EL (cell line): ENCODE data around the gene NF2.

Experiments used
- DNase-seq: peaks from one replicate; pipeline ENCODE4 v3.0.0-alpha.2; 2016

NF2 gene

DNA sequence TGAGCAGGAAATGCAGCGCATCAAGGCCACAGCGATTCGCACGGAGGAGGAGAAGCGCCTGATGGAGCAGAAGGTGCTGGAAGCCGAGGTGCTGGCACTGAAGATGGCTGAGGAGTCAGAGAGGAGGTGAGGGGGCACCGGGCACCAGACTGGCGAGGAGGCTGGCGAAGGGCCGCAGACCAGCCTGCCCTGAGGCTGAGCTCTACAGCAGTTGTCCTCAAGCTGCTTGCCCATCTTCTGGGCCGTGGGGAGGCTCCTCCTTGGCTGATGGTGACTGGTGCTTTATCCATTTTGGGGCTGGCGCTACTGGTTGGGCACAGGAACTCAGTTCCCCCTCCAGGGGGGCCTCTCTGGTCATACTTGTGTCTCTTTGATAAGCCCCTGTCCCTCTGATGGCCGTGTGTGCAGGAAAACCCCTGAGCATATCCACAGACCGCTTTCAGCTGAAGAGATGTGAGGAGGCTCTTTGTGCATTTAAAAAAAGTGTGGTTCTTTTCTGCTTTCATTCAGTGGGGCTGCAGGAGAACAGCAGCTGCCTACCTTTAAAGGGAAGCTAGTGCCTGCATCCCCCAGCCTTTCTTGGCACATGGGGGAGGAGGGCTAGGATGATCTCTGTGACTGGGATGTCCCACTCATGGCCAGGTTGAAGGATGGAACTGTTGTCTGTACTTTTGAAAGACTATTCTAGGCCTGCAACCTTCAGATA is 70.1 kb downstream of the NF2 start:
- no peak for DNase-seq

DNA sequence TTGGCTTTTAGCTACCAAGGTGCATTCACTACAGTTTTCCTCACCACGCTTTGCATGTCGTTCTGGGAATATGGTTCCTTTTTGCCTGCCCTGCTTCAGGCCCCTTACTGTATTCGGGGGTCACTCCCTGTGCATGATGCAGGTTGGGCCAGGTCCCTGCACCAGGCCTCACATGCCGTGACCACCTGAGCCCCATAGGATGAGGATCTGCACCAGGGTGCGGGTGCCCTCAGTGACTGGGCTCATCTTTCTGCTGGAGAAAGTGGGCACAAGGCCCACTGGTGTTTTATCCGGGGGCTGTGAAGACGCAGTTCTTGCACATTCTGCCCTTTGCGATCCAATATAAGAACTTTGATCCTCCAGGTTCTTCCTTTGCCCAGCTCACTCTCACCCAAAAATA is 70.7 kb downstream of the NF2 start:
- no peak for DNase-seq

DNA sequence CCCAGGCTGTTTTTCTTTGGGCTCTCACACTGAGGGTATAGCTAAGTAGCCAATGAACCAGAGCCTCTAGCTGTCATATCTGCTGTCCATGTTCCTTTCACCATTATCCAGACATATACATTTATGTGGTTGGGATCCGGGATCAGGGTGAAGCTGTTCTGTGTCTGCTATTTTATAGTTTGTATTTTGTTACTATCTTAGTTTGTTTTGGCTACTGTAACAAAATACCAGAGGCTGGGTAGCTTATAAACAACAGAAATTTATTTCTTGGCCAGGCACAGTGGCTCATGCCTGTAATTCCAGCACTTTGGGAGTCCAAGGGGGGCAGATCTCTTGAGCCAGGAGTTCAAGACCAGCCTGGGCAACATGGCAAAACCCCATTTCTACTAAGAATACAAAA is 75.9 kb downstream of the NF2 start:
- no peak for DNase-seq

GRCh38 chr22:29683536-29683935 is 80.1 kb downstream of the NF2 start:
- no peak for DNase-seq

DNA sequence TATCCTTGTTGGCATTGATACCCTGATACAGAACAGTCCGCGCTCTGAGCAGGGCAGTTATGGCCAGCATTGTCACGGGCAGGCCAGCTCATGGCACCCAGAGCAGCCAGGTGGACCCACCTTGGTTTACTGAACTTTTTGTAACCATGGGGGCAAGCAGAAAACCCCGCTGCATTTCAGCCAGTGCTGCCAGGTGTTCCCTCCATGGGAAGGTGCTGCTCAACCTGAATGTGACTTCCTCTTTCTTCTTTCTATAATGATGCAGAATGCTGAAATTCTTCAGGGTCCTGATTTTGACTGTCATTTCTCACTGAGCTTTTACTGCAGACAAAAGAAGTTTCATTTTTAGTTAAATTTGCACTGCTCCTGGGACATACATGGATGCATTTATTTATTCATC is 80.8 kb downstream of the NF2 start:
- DNase-seq, result no peak

- DNase-seq, result no peak
Measured at GRCh38 chr22:29689206-29689879, 85.9 kb downstream of the NF2 start.

DNA sequence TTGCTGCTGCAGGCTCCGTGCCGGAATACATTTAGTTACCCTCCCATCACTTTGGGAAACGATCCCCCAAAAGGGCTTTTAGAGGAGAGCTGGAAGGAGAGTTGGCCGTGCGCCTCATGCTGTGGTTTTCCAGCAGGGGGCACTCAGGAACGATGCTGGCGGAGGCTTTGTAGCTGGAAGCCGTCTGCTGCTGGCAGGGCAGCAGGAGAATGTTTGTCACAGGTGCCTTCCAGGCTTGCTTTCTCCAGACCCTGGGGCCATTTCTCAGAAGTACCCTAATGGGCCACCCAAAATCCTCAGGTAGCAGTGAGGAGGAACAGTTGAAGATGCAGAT is 86.4 kb downstream of the NF2 start:
- peak; percentile 36 for DNase-seq

- no peak for DNase-seq
Measured at GRCh38 chr22:29690476-29690875, 87.0 kb downstream of the NF2 start.

GRCh38 chr22:29691636-29692326 is 88.3 kb downstream of the NF2 start:
- DNase-seq, result no peak

- no peak for DNase-seq
Measured at GRCh38 chr22:29692327-29692640, 88.9 kb downstream of the NF2 start.

GRCh38 chr22:29693161-29693560 is 89.7 kb downstream of the NF2 start:
- DNase-seq, result no peak

DNA sequence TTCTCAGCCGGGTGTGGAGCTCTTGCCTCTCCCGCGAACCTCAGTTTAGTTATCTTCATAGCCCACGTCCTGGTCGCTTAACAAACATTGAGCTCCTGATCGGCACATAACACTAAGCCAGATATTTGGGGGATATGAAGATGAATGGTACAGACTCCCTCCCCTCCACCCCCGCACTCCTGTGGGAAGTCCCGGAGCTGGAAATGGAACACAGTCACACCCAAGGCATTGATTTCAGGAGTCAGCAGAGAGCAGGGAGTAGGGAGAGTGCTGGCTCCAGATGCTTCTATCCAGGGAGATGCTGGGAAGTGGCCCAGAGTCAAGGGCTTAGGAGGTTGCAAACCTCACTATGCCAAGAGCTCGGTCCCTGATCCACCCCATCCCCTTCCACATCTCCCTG is 90.2 kb downstream of the NF2 start:
- DNase-seq, result no peak

DNA sequence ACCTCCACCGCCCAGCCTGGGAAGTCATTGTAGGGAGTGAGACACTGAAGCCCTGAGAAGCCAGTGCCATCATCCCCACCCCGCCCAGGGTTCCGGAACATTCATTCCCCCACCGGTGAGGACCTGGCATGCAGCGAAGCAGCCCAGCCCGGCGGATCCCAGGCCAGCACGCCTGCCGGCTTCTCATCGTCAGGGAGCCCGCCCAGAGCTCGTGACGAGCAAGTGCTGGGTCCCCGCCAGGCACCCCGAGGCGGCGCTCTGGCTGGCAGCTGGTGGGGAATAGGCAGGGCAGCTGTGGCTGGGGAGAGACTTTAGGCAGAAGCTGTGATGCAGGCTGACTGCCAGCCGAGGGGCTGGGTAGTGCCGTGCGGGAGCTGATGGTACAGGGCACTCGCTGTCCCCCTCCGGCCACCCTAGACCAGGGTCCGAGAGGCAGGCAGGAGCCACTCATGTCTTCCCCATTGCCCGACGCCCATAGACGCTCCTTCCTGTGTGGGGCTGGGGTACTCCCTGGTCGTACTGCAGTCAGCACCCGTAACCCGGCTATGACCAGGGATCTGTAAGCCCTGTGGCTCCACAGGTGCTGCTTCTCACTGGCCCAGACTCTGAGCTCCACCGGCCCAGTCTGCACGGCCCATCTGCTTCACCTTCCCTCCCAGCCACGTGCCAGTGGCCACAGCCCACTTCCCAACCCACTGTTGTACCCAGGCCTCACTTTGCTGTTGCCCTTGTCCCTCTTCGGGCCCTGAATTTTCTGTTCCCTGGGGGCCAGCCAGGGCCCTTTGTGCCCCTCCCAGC is 91.9 kb downstream of the NF2 start:
- no peak for DNase-seq

- no peak for DNase-seq
Measured at GRCh38 chr22:29697853-29698598, 94.6 kb downstream of the NF2 start.

DNA sequence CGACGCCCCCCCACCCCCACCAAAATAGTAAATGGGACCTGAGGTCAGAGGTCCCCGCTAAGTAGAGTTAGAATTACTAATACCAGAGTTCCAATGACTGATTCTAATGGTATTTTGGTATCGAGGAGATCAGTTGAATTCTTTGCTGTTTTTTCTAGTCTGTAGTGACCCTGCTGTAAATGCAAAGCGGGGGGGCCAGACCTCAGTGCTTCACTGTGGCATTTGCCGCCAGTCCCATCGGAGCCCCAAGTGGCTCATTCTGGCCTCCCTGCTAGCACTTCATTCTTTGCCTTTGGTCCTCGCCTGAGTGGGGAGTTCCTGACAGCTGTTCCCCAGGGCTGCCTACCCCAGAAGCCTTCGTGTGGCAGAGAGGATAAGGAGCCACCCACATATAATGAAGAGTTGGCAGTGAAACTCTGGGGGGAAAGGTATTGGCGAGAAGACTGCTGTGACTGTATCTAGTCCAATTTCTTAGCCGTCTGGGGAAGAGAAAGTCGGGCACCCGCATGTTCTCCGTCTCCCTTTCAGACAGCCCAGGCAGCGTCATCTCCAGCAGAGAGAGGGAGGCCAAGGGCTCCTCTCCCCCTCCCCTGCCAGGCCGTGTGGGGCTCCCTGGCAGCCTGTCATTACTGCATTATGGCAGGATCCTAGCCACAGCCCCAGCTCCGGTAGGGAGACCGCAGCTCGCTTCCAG is 96.9 kb downstream of the NF2 start:
- peak; percentile 75 for DNase-seq

- DNase-seq, result no peak
Measured at GRCh38 chr22:29700900-29701154, 97.4 kb downstream of the NF2 start.

- peak; percentile 55 for DNase-seq
Measured at GRCh38 chr22:29701155-29701999, 97.9 kb downstream of the NF2 start.

- peak; percentile 22 for DNase-seq
Measured at GRCh38 chr22:29702000-29702930, 98.8 kb downstream of the NF2 start.

DNA sequence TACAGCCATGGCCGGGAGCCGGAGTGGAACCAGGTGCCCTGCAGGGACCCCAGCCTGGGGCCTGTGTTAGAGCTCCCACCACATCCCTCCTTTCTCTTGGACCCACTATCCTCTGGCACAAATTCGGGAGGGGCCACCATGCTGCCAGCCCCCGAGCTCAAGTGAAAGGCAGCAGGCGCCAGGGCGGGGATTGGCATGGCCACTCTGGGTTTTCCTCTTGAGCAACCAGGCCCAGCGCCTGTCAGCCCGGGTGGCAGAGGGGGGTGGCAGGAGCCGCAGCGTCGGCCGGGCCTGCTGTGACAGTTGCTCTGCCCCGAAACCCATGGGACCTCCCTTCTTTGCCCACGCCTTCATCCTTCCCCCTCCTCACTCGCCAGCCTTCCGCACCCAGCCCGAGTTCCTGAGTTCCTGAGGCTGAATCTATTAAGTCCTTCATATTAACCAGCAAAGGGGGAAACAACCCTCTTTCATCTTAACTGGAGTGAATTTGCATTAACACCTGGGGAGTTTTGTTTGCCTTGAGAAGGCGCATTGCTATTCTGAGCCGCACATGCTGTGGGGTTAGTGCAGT is 99.6 kb downstream of the NF2 start:
- no peak for DNase-seq

GRCh38 chr22:29703569-29704195 is 100.2 kb downstream of the NF2 start:
- DNase-seq, result no peak
